Measurements from ENCODE around the gene ADGRL3. TPM values are rescaled to one million over a fixed set of nuclear protein-coding genes. Genes with fewer than 3 reads are reported as not detected.

The ADGRL3 gene
- total RNA-seq, 2 experiments from 2014 or later: not detected

DNA sequence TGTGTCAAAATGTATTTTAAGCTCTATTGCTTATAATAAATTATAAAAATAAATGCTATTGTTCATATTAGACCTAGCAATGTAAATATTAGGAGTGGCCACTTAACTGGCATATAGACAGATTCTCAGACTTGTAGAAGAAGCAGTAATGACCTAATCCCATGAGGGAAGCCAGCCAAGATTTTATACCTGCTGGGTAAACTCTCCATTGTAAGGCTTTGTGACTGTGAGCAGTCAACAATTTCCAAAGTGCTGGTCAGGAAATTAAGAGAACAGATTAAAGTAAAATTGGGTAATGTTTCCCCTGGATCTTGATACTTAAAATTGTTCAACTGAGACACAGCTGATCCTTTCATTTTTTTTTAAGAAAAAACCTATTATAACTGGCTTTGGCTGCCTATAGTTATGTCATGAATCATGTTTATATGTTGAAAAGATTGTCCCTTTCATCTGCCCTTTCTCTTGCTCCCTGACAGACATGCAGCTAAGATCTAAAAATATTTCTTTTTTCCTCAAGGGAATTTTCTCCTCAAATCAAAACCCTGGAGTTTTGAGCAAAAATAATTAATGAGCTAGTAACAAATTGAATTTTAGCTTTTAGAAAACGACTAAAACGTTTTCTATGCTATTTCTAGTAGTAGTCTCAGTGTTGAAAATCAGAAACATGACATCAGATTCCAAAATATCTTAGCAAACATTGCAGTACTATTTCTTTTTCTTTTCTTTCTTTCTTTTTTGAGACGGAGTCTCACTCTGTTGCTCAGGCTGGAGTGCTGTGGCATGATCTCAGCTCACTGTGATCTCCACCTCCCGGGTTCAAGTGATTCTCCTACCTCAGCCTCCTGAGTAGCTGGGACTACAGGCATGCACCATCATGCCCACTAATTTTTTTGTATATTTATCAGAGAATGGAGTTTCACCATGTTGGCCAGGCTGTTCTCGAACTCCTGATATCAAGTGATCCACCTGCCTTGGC is 77.9 kb downstream of the ADGRL3 start:
- intact Hi-C loops (cut with micrococcal nuclease; ENCODE audit: unreplicated experiment): no loop called here
- DNase-seq (ENCODE audit: low spot score): no peak
- H3K36me3 ChIP-seq (ENCODE audit: insufficient read depth, low read length): no peaks in the 10 kb centered on the region
- no peak overlapping the region for H3K27ac ChIP-seq (ENCODE audit: low read depth, low read length, poor library complexity, severe bottlenecking)
- no peaks in the 10 kb centered on the region for H3K9me2 ChIP-seq (ENCODE audit: insufficient read depth, low read length)
- ChIA-PET POLR2A (interaction anchor here (0.7 kb wide), 1 partner anchor 25 kb away, joined by 4 read pairs; no protein-coding TSS in a partner anchor), CTCF (ENCODE audit: unreplicated experiment) (no interaction called here)
- no peaks in the 10 kb centered on the region for H3K79me2 ChIP-seq (ENCODE audit: insufficient read depth, low read depth, low read length)
- H3K4me2 ChIP-seq (ENCODE audit: low read length): no peak overlapping the region
- BruUV-seq (replicated peaks): no TSS peak
- no peak overlapping the region for H3K4me3 ChIP-seq (ENCODE audit: low read depth, low read length, poor library complexity, severe bottlenecking)
- H3K4me1 ChIP-seq (ENCODE audit: insufficient read depth, low read length, poor library complexity, severe bottlenecking): no peaks in the 10 kb centered on the region
- H3K9me3 ChIP-seq (ENCODE audit: low read length): no peaks in the 10 kb centered on the region
- TF ChIP-seq EZH2phosphoT487 (IDR thresholded peaks at IDR 0.05; ENCODE audit: borderline replicate concordance, low read depth, low read length): no peak
- TF ChIP-seq, protein P1, sequence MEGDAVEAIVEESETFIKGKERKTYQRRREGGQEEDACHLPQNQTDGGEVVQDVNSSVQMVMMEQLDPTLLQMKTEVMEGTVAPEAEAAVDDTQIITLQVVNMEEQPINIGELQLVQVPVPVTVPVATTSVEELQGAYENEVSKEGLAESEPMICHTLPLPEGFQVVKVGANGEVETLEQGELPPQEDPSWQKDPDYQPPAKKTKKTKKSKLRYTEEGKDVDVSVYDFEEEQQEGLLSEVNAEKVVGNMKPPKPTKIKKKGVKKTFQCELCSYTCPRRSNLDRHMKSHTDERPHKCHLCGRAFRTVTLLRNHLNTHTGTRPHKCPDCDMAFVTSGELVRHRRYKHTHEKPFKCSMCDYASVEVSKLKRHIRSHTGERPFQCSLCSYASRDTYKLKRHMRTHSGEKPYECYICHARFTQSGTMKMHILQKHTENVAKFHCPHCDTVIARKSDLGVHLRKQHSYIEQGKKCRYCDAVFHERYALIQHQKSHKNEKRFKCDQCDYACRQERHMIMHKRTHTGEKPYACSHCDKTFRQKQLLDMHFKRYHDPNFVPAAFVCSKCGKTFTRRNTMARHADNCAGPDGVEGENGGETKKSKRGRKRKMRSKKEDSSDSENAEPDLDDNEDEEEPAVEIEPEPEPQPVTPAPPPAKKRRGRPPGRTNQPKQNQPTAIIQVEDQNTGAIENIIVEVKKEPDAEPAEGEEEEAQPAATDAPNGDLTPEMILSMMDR (conservative IDR thresholded peaks at IDR 0.05; ENCODE audit: low read length): no peak
- no peaks in the 10 kb centered on the region for H4K20me1 ChIP-seq (ENCODE audit: insufficient read depth, low read length)
- H2AFZ ChIP-seq (ENCODE audit: low read length): no peak overlapping the region; the same call in 1 of the 2 replicates

- Histone ChIP-seq H3K27ac (ENCODE audit: low read depth, low read length, poor library complexity, severe bottlenecking) (no peak overlapping the region), H3K36me3 (ENCODE audit: insufficient read depth, low read length) (no peaks in the 10 kb centered on the region), H3K9me3 (ENCODE audit: low read length) (no peaks in the 10 kb centered on the region), H3K79me2 (ENCODE audit: insufficient read depth, low read depth, low read length) (no peaks in the 10 kb centered on the region), H3K4me3 (ENCODE audit: low read depth, low read length, poor library complexity, severe bottlenecking) (no peak overlapping the region), H4K20me1 (ENCODE audit: insufficient read depth, low read length) (no peaks in the 10 kb centered on the region), H3K9me2 (ENCODE audit: insufficient read depth, low read length) (no peaks in the 10 kb centered on the region), H3K4me1 (ENCODE audit: insufficient read depth, low read length, poor library complexity, severe bottlenecking) (no peaks in the 10 kb centered on the region), H2AFZ (ENCODE audit: low read length) (no peak overlapping the region), H3K4me2 (ENCODE audit: low read length) (no peak overlapping the region)
- TF ChIP-seq, protein P1 (conservative IDR thresholded peaks at IDR 0.05; ENCODE audit: low read length): no peak
- TF ChIP-seq EZH2phosphoT487 (IDR thresholded peaks at IDR 0.05; ENCODE audit: borderline replicate concordance, low read depth, low read length): no peak
- no TSS peak for BruUV-seq (replicated peaks)
- ChIA-PET CTCF (ENCODE audit: unreplicated experiment) (no interaction called here), POLR2A (no interaction called here)
- no peak for DNase-seq (ENCODE audit: low spot score)
- intact Hi-C loops (cut with micrococcal nuclease; ENCODE audit: unreplicated experiment): no loop called here
Observed at GRCh38 chr4:61292322-61292721, 92.2 kb downstream of the ADGRL3 start.

Measured in OCI-LY7 (cell line).